ENCODE results near the gene UBE3A.

UBE3A gene

GRCh38 chr15:25331404-25331803 lies 107.4 kb downstream of the UBE3A start:
- no peak for DNase-seq (ENCODE audit: low read depth)

DNA sequence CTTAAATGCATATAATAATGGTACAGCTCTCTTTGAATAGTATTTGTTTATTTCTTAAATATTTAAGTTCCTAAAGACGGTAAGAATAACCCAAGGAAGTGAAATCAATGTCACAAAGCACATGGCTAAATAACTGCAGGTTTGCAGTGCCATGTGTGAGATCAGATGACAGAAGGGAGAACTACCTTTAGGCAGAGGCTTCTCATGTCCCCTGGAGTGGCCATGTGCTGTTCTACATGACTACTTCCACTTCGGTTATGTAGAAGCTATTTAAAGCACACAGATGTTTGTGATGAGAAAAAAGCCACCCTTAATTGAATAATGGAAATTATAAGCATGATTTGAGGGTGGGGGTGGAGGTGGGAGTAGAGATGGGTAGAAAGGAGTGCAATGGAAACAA lies 109.1 kb downstream of the UBE3A start:
- DNase-seq (ENCODE audit: low read depth) = no peak

- DNase-seq (ENCODE audit: low read depth) = no peak
Observed at GRCh38 chr15:25327686-25328085, 111.1 kb downstream of the UBE3A start.

GRCh38 chr15:25325187-25325586 lies 113.6 kb downstream of the UBE3A start:
- no peak for DNase-seq (ENCODE audit: low read depth)

- no peak for DNase-seq (ENCODE audit: low read depth)
Observed at GRCh38 chr15:25323420-25323819, 115.4 kb downstream of the UBE3A start.

DNA sequence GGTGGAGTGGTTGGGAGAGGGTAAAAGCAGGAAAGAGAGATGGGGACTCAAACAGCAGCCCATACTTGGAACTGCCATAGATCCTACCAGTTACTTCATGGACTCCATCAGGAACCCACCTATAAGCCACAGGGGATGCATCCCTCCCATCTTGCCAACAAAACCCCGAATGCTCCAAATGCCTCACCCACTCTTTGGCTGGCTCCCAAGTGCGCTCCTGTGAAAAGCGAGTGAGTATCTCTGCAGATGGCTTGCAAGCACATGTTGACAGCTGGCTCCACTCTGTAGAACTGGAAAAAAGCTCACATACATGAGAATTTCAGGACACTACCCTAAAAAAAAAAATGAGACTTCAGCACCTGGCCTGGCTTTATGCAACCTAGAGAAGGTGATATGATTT lies 151.0 kb downstream of the UBE3A start:
- no peak for DNase-seq (ENCODE audit: low read depth)
